Inflammatory macrophage treated with lipopolysaccharide for 1 hour (primary cell): ENCODE measurements around the gene UBE2QL1.

Experiments
- DNase-seq, 2 donors: peaks; one replicate each; pipeline ENCODE4 v3.0.0-alpha.2; 2020 to 2022

Gene UBE2QL1

GRCh38 chr5:6541256-6542013 lies 92.8 kb downstream of the UBE2QL1 start:
- no peak for DNase-seq

GRCh38 chr5:6542421-6543345 lies 94.0 kb downstream of the UBE2QL1 start:
- no peak for DNase-seq

- no peak for DNase-seq
These were observed 94.7 kb downstream of the UBE2QL1 start for GRCh38 chr5:6543346-6543730.

DNA sequence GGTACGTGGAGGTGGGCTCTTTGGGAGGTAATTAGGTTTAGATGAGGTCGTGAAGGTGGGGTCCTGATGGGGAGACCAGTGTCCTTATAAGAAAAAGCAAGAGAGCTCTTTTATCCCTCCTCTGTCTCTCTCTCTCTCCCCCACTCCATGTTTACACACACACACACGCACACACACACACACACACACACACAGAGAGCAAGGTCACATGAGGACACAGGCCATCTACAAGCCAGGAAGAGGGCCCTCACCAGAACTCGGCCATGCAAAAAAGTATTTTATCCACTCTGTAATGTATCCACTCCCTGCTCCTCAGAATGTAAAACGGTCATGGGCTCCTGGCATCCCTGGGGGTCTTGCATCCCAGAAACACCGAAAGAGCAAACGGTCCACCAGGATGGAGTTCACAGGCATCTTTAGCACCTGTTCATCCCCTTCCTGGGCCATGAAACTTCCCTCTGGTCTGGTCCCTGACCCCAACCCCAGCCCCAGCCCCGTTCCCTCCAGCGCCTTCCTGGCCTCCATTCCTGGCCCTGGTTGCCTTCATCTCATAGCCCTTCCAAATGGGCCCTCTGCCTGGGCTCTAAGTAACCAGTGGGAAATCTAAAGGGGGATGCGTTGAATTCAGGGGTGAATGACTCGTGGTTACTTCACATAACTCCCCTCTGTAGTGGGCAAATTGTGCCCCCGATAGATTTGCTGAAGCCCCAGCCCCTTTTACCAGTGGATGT lies 95.3 kb downstream of the UBE2QL1 start:
- DNase-seq, result no peak
